Stimulated activated CD4-positive, alpha-beta T cell treated with anti-CD3 and anti-CD28 coated beads, Interleukin-1b, Interleukin-23, amount 100 ng/mL, for 24 hours (primary cell): Measurements from ENCODE around the gene THRA.

Experiments
- DNase-seq, 4 experiments: peaks; one replicate each; pipeline ENCODE4 v3.0.0-alpha.2; 2020; ENCODE audit warnings: low read depth in 4 of 4, low spot score in 1 of 4

Gene THRA

GRCh38 chr17:40110026-40110845 lies 47.5 kb downstream of the THRA start:
- no peak for DNase-seq

- peak in 1 of 4 experiments; percentile 65 for DNase-seq
These were observed 48.7 kb downstream of the THRA start for GRCh38 chr17:40111221-40112128.

- DNase-seq = no peak
These were observed 49.5 kb downstream of the THRA start for GRCh38 chr17:40112191-40112711.

DNA sequence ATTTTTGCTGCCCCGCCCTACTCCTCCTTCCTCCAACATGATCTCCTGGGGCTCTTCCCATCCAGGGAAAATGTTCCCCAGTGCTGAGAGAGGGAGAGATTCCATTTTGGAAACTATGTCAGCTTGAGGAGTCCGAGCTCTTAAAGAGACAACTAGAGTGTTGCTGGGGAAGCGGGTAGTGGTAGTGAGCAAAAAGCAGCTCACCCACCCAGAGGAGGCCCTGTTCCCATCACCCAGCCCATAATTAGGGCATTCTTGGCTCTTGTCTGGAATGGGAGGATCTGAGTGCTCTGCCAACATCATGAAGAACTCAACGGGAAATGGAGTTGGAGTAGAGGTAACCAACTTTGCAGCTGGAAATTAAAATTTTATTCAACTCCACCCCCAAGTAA lies 49.9 kb downstream of the THRA start:
- no peak for DNase-seq

- peak; percentile 71 to 90 (median 79) for DNase-seq
These were observed 50.5 kb downstream of the THRA start for GRCh38 chr17:40113110-40113906.

DNA sequence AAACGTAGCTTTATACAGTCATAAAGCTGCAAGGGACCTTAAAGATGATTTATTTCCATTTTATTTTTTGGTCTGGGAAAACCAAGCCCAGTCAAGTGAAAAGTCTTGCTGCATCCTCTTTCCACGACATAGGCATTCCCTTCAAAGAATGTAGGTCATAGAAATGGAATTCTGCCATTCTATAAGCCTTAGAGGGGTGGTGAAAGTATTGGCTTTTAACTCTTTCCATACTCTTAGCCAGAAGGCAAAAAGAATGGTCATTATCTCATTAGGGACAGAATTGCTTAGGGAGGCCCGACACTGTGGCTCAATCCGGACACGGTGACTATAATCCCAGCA lies 51.1 kb downstream of the THRA start:
- no peak for DNase-seq

DNA sequence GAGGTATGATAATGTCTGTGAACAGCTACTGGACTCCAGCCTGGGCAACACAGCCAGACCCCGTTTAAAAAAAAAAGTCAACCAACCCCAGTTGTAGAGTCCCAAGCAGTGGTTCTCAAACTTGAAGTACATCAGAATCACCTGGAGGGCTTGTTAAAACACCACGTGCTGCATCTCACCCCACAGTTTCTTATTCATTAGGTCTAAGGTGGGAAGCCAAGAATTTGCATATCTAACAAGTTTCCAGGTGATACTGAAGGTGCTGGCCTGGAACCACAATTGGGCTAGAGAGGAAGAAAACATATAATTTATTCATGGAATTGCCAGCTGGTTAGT lies 52.3 kb downstream of the THRA start:
- DNase-seq = no peak

DNA sequence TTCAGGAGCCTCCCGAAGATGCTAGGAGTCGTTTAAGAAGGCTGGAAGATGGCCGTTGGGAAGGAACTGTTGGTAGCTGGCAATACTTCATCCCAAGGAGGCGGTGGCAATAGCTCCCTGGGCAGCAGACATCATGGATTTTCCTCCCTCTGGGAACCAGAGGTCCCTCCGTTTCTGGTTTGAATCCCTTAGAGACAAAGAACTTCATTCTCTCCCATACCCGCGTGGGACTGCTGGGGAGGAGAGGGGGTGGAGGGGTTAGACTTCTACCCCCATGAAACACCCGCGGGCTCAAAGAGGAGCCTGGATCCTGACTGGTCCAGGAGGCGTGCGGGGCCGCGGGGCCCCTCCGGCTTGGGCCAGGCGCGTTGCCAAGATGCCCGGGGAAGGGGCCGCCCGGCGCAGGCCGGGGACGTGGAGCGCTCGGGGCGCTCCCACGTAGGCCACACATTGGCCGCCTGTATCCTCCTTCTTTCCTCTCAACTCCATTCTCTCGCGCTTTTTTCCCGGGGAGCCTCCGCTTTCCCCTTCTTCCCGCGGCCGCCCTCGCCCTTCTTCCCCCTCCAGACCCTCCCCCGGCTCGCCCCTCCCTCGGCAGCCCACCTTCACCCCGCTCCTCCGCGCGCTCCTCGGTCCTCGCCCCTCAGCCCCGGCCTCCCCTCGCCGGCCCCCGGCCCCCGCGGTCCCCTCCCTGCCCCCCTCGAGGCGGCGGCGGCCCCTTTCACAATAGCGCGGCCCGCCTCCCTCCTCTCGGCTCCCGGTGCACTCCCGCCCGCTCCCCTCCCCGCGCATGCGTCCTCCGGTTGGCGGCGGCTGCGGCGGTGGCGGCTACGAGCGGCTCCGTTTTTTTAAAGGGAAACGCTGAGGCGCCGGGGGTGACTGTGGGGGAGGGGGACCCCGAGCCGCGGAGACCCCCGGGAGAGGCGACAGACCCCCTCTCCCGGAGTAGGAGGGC lies 58.7 kb downstream of the THRA start, which contains the start of gene MSL1:
Gene MSL1, plus strand, starts transcription at position 791 of the 955 bp plus-strand sequence. CDS start 642 bp downstream, outside the sequence.
- peak; percentile 66 to 80 (median 77) for DNase-seq

DNA sequence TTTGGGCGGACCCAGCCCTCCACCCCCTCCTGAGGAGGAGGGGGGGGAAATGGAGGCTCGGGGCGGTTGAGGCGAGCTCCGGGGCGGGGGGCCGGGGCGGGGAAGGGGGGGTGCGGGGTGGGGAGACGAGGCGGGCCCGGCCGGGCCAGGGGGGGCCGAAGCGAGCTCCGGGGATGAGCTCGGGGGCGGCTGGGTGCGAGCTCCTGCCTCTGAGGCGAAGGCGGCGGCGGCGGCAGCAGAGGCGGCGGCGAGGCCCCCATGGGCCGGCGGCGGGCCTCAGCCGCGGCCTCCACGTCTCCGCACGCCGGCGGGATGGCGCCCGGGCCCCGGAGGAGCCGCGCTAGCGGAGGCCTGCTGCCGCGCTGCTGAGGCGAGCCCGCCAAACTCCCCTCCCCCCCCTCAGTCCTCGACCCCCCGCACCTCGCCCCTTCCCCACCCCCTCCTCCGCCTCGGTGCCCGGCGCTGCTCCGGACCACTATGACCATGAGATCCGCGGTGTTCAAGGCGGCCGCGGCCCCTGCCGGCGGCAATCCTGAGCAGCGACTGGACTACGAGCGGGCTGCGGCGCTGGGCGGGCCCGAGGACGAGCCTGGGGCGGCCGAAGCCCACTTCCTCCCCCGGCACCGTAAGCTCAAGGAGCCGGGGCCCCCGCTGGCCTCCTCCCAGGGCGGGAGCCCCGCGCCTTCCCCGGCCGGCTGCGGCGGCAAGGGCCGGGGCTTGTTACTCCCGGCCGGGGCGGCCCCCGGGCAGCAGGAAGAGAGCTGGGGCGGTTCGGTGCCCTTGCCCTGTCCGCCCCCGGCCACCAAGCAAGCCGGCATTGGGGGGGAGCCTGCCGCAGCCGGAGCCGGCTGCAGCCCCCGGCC lies 59.6 kb downstream of the THRA start:
- DNase-seq = no peak

- peak in 1 of 4 experiments; percentile 39 for DNase-seq
These were observed 60.4 kb downstream of the THRA start for GRCh38 chr17:40122999-40123810.

- no peak for DNase-seq
These were observed 61.0 kb downstream of the THRA start for GRCh38 chr17:40123811-40124114.

GRCh38 chr17:40124279-40125141 lies 61.7 kb downstream of the THRA start:
- DNase-seq = no peak

- DNase-seq = no peak
These were observed 66.7 kb downstream of the THRA start for GRCh38 chr17:40129498-40129897.

DNA sequence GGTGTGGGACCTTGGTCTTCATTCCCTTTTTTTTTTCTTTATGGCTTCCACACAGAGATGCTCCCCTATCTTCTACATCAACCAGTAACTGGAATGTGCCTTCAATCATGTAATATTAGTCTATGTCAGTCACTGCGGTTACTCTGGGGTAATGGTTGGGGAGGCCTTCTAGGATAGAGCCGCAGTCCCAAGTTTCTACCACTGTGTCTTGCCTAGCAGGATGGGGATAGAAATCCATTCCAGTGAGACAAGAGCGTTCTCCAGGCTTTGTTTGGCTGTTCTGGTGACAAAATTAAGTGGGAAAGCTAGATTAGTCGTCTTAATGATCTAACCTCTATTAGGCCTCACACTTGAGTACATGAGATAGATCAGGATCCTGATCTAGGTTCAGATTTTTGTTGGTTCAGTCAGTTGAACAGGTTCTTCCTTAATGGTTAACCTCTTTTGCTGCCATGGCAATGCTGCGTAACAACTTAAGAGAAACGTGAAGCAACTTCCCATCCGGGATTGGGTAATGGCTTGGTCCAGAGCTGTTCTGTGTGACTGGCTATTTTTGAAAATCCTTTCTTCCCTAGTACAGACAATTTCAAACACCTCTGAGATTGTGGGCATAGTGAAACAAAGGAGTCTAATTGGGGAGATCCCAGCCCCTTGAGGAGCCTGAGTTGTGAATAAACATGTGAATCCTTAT lies 67.7 kb downstream of the THRA start:
- DNase-seq = no peak

- no peak for DNase-seq
These were observed 71.4 kb downstream of the THRA start for GRCh38 chr17:40134184-40134583.

GRCh38 chr17:40135817-40136216 lies 73.1 kb downstream of the THRA start:
- no peak for DNase-seq

- no peak for DNase-seq
These were observed 76.8 kb downstream of the THRA start for GRCh38 chr17:40139566-40140058.
